SH-SY5Y (cell line): ENCODE measurements around the gene TSEN15.

Source experiments
- GATA2 ChIP-seq: IDR thresholded peaks from 2 replicates; pipeline ENCODE4 v1.6.1; 2011; ENCODE audit warnings: mild to moderate bottlenecking, low read depth, low read length
- GATA3 ChIP-seq: IDR thresholded peaks from 2 replicates; pipeline ENCODE4 v1.6.1; 2011; ENCODE audit warnings: low read depth, mild to moderate bottlenecking, low read length, moderate library complexity

DNA sequence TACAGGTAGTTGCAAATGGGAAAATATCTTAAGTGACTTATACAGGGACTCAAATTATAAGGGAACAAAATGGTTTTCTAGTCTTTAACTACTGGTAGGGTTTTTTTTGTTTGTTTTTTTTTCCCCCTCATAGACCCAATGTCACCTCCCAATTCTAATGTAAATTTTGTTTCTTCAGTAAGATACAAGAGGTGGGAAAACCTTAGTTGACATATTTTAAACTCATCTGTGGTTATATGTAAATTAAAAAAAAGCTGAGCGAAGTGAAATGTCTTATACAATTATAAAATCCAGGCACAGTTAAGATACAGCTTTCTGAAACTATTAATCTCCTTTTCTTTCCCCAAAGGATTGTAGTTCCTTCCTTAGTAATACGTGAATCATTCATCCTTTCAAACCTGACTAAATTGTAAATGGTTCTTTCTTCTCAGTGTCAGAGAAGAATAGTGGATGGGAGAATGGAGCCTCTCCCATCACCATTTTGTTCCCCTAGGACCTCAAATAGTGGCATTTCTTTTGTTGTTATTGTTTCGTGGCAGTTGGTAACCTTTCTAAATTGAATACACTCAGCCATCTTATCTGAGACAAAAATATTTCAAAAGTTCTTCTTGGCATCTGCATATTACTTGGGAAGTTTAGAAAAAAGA is 11.2 kb downstream of the TSEN15 start:
- TF ChIP-seq GATA3 (no peak), GATA2 (no peak)
